ENCODE data around the gene AICDA. TPM values are rescaled to one million over a fixed set of nuclear protein-coding genes. Genes with fewer than 3 reads are reported as not detected.

The AICDA gene
- polyA plus RNA-seq, 1 of the 3 experiments (the other 2 are of a cell fraction): not detected

- no peaks in the 10 kb centered on the region for H3K9me3 ChIP-seq
- no peaks in the 10 kb centered on the region for H3K4me1 ChIP-seq (ENCODE audit: control insufficient read depth in 1 of 2, insufficient read depth in 2 of 2, low read depth in 1 of 2, low read length in 1 of 2)
- H3K4me3 ChIP-seq (ENCODE audit: low read depth in 2 of 2, low read length in 1 of 2): no peak overlapping the region
- no peaks in the 10 kb centered on the region for H3K9me2 ChIP-seq
- no peak overlapping the region for H2AFZ ChIP-seq (ENCODE audit: low read depth)
- no peaks in the 10 kb centered on the region for H3F3A ChIP-seq (replicated peaks; ENCODE audit: insufficient read depth)
- no peaks in the 10 kb centered on the region for H3K36me3 ChIP-seq (replicated peaks in 1 of 2; ENCODE audit: control insufficient read depth in 1 of 2, insufficient read depth in 2 of 2, low read length in 1 of 2)
- H4K20me1 ChIP-seq (ENCODE audit: insufficient read depth): no peaks in the 10 kb centered on the region
- H3K79me2 ChIP-seq (ENCODE audit: insufficient read depth): no peaks in the 10 kb centered on the region
- ChIA-PET POLR2A (no interaction called here), CTCF (no interaction called here)
- H3K9ac ChIP-seq: no peak overlapping the region
- no peak for DNase-seq
- H3K4me2 ChIP-seq: no peak overlapping the region
- H3K27ac ChIP-seq (ENCODE audit: low read depth in 2 of 2, low read length in 1 of 2): no peak overlapping the region
- peaks cover 11% of the 10 kb centered on the region; the same call in 1 of the 2 replicates for H3K27me3 ChIP-seq (ENCODE audit: insufficient read depth)
- 24% methylated on average over 9 of the region's 9 CpGs for WGBS (ENCODE audit: low lambda C conversion rate)
- no peak for TF ChIP-seq MAX (IDR thresholded peaks at IDR 0.05; ENCODE audit: low read depth)
- no peak for TF ChIP-seq MEF2A (IDR thresholded peaks at IDR 0.05; ENCODE audit: borderline replicate concordance, low read depth)
- TF ChIP-seq ELF1 (IDR thresholded peaks at IDR 0.05): no peak
- no peak for TF ChIP-seq TEAD4 (IDR thresholded peaks at IDR 0.05; ENCODE audit: borderline replicate concordance, insufficient read depth)
- no peak for TF ChIP-seq SMC3 (IDR thresholded peaks at IDR 0.05; ENCODE audit: low read depth, low read length)
- no peak for TF ChIP-seq FOXM1 (IDR thresholded peaks at IDR 0.05; ENCODE audit: low read depth)
- no peak for TF ChIP-seq IRF3 (IDR thresholded peaks at IDR 0.05; ENCODE audit: low read depth, low read length)
- no peak for TF ChIP-seq YY1 (IDR thresholded peaks at IDR 0.05; ENCODE audit: low read depth)
- no peak for TF ChIP-seq PBX3 (IDR thresholded peaks at IDR 0.05)
- TF ChIP-seq NRF1 (IDR thresholded peaks at IDR 0.05; ENCODE audit: low read depth, low read length): no peak
- TF ChIP-seq GATA2 (CRISPR knock-in tag; IDR thresholded peaks at IDR 0.05): no peak
- TF ChIP-seq NFIC (IDR thresholded peaks at IDR 0.05; ENCODE audit: borderline replicate concordance): no peak
- no peak for TF ChIP-seq ZBTB33 (IDR thresholded peaks at IDR 0.05; ENCODE audit: borderline replicate concordance, low read depth)
- TF ChIP-seq REST (IDR thresholded peaks at IDR 0.05; ENCODE audit: low read depth, low read length): no peak
- TF ChIP-seq EP300 (IDR thresholded peaks at IDR 0.05; ENCODE audit: borderline replicate concordance in 1 of 2, low read depth in 1 of 2, low read length in 1 of 2): no peak
- no peak for TF ChIP-seq TAF1 (IDR thresholded peaks at IDR 0.05; ENCODE audit: borderline replicate concordance, low read depth, low read length)
- TF ChIP-seq RFX5 (IDR thresholded peaks at IDR 0.05; ENCODE audit: low read length): no peak
- TF ChIP-seq SIN3A (IDR thresholded peaks at IDR 0.05; ENCODE audit: borderline replicate concordance, low read depth, low read length): no peak
Observed at GRCh38 chr12:8581098-8581784, 31.4 kb downstream of the AICDA start.
